Measurements from ENCODE around the gene HTR7. TPM values are rescaled to one million over a fixed set of nuclear protein-coding genes. Genes with fewer than 3 reads are reported as not detected.

HTR7 gene
- total and polyA plus RNA-seq, 9 donors, result 0.11 to 1.00 (median 0.32) TPM; not detected in 2

GRCh38 chr10:90849956-90850749, 7.7 kb downstream of the HTR7 start:
- Histone ChIP-seq H3K4me3 (no peak overlapping the region), H3K36me3 (no peaks in the 10 kb centered on the region), H3K9me3 (no peaks in the 10 kb centered on the region), H3K27ac (no peak overlapping the region), H3K4me1 (ENCODE audit: insufficient read depth) (no peaks in the 10 kb centered on the region), H3K27me3 (no peaks in the 10 kb centered on the region)
- intact Hi-C loops (cut with DNase I), result no loop called here
- 83 to 89% (median 87%) methylated on average over 1 of the region's 1 CpG for WGBS, 3 donors
- no peak for DNase-seq
- TF ChIP-seq CTCF (IDR thresholded peaks at IDR 0.05) (no peak), EP300 (IDR thresholded peaks at IDR 0.05) (no peak), POLR2A (IDR thresholded peaks at IDR 0.05) (no peak)

- Histone ChIP-seq H3K27ac (no peak overlapping the region), H3K36me3 (no peaks in the 10 kb centered on the region), H3K4me3 (no peak overlapping the region), H3K4me1 (ENCODE audit: insufficient read depth) (no peaks in the 10 kb centered on the region), H3K27me3 (no peaks in the 10 kb centered on the region), H3K9me3 (no peaks in the 10 kb centered on the region)
- intact Hi-C loops (cut with DNase I), result no loop called here
- TF ChIP-seq EP300 (IDR thresholded peaks at IDR 0.05) (no peak), POLR2A (IDR thresholded peaks at IDR 0.05) (no peak), CTCF (IDR thresholded peaks at IDR 0.05) (no peak)
- 18 to 37% (median 22%) methylated on average over 1 of the region's 1 CpG for WGBS, 3 donors
- DNase-seq, result no peak
These were observed 10.4 kb downstream of the HTR7 start for GRCh38 chr10:90847436-90847835.

- no peaks in the 10 kb centered on the region for H3K27me3 ChIP-seq
- WGBS, 3 donors, result 74 to 84% (median 78%) methylated on average over 1 of the region's 1 CpG
- DNase-seq, result no peak
- H3K4me1 ChIP-seq (ENCODE audit: insufficient read depth), result no peaks in the 10 kb centered on the region
- no peak overlapping the region for H3K27ac ChIP-seq
- TF ChIP-seq POLR2A (IDR thresholded peaks at IDR 0.05), result no peak
- peaks cover 0 to 5% of the 10 kb centered on the region in 2 donors for H3K9me3 ChIP-seq
- no peak overlapping the region for H3K4me3 ChIP-seq
- H3K36me3 ChIP-seq, result no peaks in the 10 kb centered on the region
- intact Hi-C loops (cut with DNase I), result no loop called here
These were observed 11.1 kb downstream of the HTR7 start for GRCh38 chr10:90846746-90847145.

- intact Hi-C loops (cut with DNase I), result no loop called here
- no peak overlapping the region for H3K27ac ChIP-seq
- no peaks in the 10 kb centered on the region for H3K36me3 ChIP-seq
- 68 to 79% (median 77%) methylated on average over 3 of the region's 3 CpGs for WGBS, 3 donors
- no peak overlapping the region for H3K4me3 ChIP-seq
- no peaks in the 10 kb centered on the region for H3K4me1 ChIP-seq (ENCODE audit: insufficient read depth)
- H3K27me3 ChIP-seq, result no peaks in the 10 kb centered on the region
- peaks cover 0 to 5% of the 10 kb centered on the region in 2 donors for H3K9me3 ChIP-seq
- TF ChIP-seq EP300 (IDR thresholded peaks at IDR 0.05), result no peak
- no peak for TF ChIP-seq POLR2A (IDR thresholded peaks at IDR 0.05)
- DNase-seq, result no peak
These were observed 12.1 kb downstream of the HTR7 start for GRCh38 chr10:90845726-90846125.

- Histone ChIP-seq H3K4me1 (ENCODE audit: insufficient read depth) (no peaks in the 10 kb centered on the region), H3K4me3 (no peak overlapping the region), H3K9me3 (peaks cover 0 to 5% of the 10 kb centered on the region in 2 donors), H3K27ac (no peak overlapping the region), H3K36me3 (no peaks in the 10 kb centered on the region), H3K27me3 (no peaks in the 10 kb centered on the region)
- TF ChIP-seq EP300 (IDR thresholded peaks at IDR 0.05), result no peak
- TF ChIP-seq CTCF (IDR thresholded peaks at IDR 0.05), result no peak
- no peak for TF ChIP-seq POLR2A (IDR thresholded peaks at IDR 0.05)
- DNase-seq, result no peak
- intact Hi-C loops (cut with DNase I), result no loop called here
- WGBS, 3 donors, result 82 to 86% (median 85%) methylated on average over 1 of the region's 1 CpG
These were observed 15.1 kb downstream of the HTR7 start for GRCh38 chr10:90842725-90843124.
